Measurements from ENCODE around the gene GSTA4. TPM values are rescaled to one million over a fixed set of nuclear protein-coding genes. Genes with fewer than 3 reads are reported as not detected.

The GSTA4 gene
- total RNA-seq, 2 experiments from 2014 or later: 0.63 to 1.1 TPM

GRCh38 chr6:52931351-52931750 lies 63.7 kb downstream of the GSTA4 start:
- no TSS peak for BruUV-seq (replicated peaks)
- no peak overlapping the region for H2AFZ ChIP-seq (ENCODE audit: low read length)
- no peaks in the 10 kb centered on the region for H3K79me2 ChIP-seq (ENCODE audit: insufficient read depth, low read depth, low read length)
- TF ChIP-seq CTCF (conservative IDR thresholded peaks at IDR 0.05; ENCODE audit: low read length): no peak
- no peak for TF ChIP-seq EZH2phosphoT487 (IDR thresholded peaks at IDR 0.05; ENCODE audit: borderline replicate concordance, low read depth, low read length)
- no peak overlapping the region for H3K4me3 ChIP-seq (ENCODE audit: low read depth, low read length, poor library complexity, severe bottlenecking)
- POLR2A ChIA-PET: no interaction called here
- no peaks in the 10 kb centered on the region for H4K20me1 ChIP-seq (ENCODE audit: insufficient read depth, low read length)
- H3K4me2 ChIP-seq (ENCODE audit: low read length): no peak overlapping the region
- no peaks in the 10 kb centered on the region for H3K36me3 ChIP-seq (ENCODE audit: insufficient read depth, low read length)
- H3K27ac ChIP-seq (ENCODE audit: low read depth, low read length, poor library complexity, severe bottlenecking): no peak overlapping the region
- intact Hi-C loops (cut with micrococcal nuclease; ENCODE audit: unreplicated experiment): no loop called here
- H3K9me3 ChIP-seq (ENCODE audit: low read length): no peaks in the 10 kb centered on the region
- H3K4me1 ChIP-seq (ENCODE audit: insufficient read depth, low read length, poor library complexity, severe bottlenecking): no peaks in the 10 kb centered on the region
- no peaks in the 10 kb centered on the region for H3K9me2 ChIP-seq (ENCODE audit: insufficient read depth, low read length)
- CTCF ChIA-PET (ENCODE audit: unreplicated experiment): no interaction called here
- DNase-seq (ENCODE audit: low spot score): no peak

- CTCF ChIA-PET (ENCODE audit: unreplicated experiment): no interaction called here
These were observed 65.5 kb downstream of the GSTA4 start for GRCh38 chr6:52929321-52930164.

More at GRCh38 chr6:52929321-52930164, 65.5 kb downstream of the GSTA4 start:
- Histone ChIP-seq H4K20me1 (ENCODE audit: insufficient read depth, low read length) (no peaks in the 10 kb centered on the region), H3K9me3 (ENCODE audit: low read length) (no peaks in the 10 kb centered on the region), H3K4me1 (ENCODE audit: insufficient read depth, low read length, poor library complexity, severe bottlenecking) (no peaks in the 10 kb centered on the region), H3K36me3 (ENCODE audit: insufficient read depth, low read length) (no peaks in the 10 kb centered on the region), H3K79me2 (ENCODE audit: insufficient read depth, low read depth, low read length) (no peaks in the 10 kb centered on the region), H3K4me2 (ENCODE audit: low read length) (no peak overlapping the region), H3K4me3 (ENCODE audit: low read depth, low read length, poor library complexity, severe bottlenecking) (no peak overlapping the region), H3K9me2 (ENCODE audit: insufficient read depth, low read length) (no peaks in the 10 kb centered on the region), H2AFZ (ENCODE audit: low read length) (no peak overlapping the region), H3K27ac (ENCODE audit: low read depth, low read length, poor library complexity, severe bottlenecking) (no peak overlapping the region)
- POLR2A ChIA-PET: no interaction called here
- no TSS peak for BruUV-seq (replicated peaks)
- intact Hi-C loops (cut with micrococcal nuclease; ENCODE audit: unreplicated experiment): no loop called here
- DNase-seq (ENCODE audit: low spot score): no peak
- TF ChIP-seq CTCF (conservative IDR thresholded peaks at IDR 0.05; ENCODE audit: low read length): no peak
- TF ChIP-seq EZH2phosphoT487 (IDR thresholded peaks at IDR 0.05; ENCODE audit: borderline replicate concordance, low read depth, low read length): no peak

Other genes starting within 250 kb of the GSTA4 start
- not detected in 2 replicates for gene GSTA2, start 231.8 kb downstream of the GSTA4 start, total RNA-seq (2014; rRNA removed; shearing (Covaris generic))
- not detected in 2 replicates for gene GSTA2, start 231.8 kb downstream of the GSTA4 start, total RNA-seq (2022)
- gene GSTA1, start 191.5 kb downstream of the GSTA4 start, total RNA-seq (2014; rRNA removed; shearing (Covaris generic)): not detected in 2 replicates
- not detected in 2 replicates for gene GSTA1, start 191.5 kb downstream of the GSTA4 start, total RNA-seq (2022)
- not detected in 2 replicates for gene GSTA5, start 154.5 kb downstream of the GSTA4 start, total RNA-seq (2014; rRNA removed; shearing (Covaris generic))
- not detected in 2 replicates for gene GSTA5, start 154.5 kb downstream of the GSTA4 start, total RNA-seq (2022)
- not detected in 2 replicates for gene GSTA3, start 85.6 kb downstream of the GSTA4 start, total RNA-seq (2014; rRNA removed; shearing (Covaris generic))
- not detected in 2 replicates for gene GSTA3, start 85.6 kb downstream of the GSTA4 start, total RNA-seq (2022)
- gene CILK1, start 66.5 kb upstream of the GSTA4 start, total RNA-seq (2014; rRNA removed; shearing (Covaris generic)): 6.2 and 6.9 TPM in 2 replicates
- 13.7 and 17.8 TPM in 2 replicates for gene CILK1, start 66.5 kb upstream of the GSTA4 start, total RNA-seq (2022)
- 20.5 and 23.5 TPM in 2 replicates for gene FBXO9, start 70.1 kb upstream of the GSTA4 start, total RNA-seq (2014; rRNA removed; shearing (Covaris generic))
- 67.7 and 80.2 TPM in 2 replicates for gene FBXO9, start 70.1 kb upstream of the GSTA4 start, total RNA-seq (2022)
- gene GCM1, start 153.6 kb upstream of the GSTA4 start, total RNA-seq (2014; rRNA removed; shearing (Covaris generic)): not detected in 2 replicates
- gene GCM1, start 153.6 kb upstream of the GSTA4 start, total RNA-seq (2022): not detected in 2 replicates